MM.1S (cell line): ENCODE data around the gene MAP9.

Experiments
- CTCF ChIP-seq: fragments of 300-600 bp; sonication (generic); IDR thresholded peaks from 2 replicates; pipeline ENCODE4 v1.5.1; 2016; ENCODE audit warnings: antibody characterized with exemption, low read length, mixed read lengths
- EZH2 ChIP-seq: fragments of 300-600 bp; sonication (generic); optimal IDR thresholded peaks from 2 replicates; pipeline ENCODE3; 2017; ENCODE audit warnings: low read depth, mild to moderate bottlenecking, antibody characterized with exemption, low read length, mixed read lengths

- TF ChIP-seq CTCF (peak; percentile 88), EZH2 (no peak)
Measured at GRCh38 chr4:155353923-155354540, 22.7 kb downstream of the MAP9 start.
